GM19463 (cell line): Measurements from ENCODE around the gene TSSK2.
"Not testable (repeated sequence)": the region's sequence is repeated elsewhere in the genome, so short reads cannot be mapped to it uniquely, and the experiment has no call there.

Source experiments
- ATAC-seq: cut with Tn5 transposase; IDR thresholded peaks from one replicate; pipeline ENCODE4 v1.9.1; 2021; ENCODE audit warnings: mild to moderate bottlenecking, moderate library complexity; ENCODE audit not compliant: unreplicated experiment

TSSK2 gene

GRCh38 chr22:19138217-19139000, 7.3 kb downstream of the TSSK2 start:
- no peak for ATAC-seq

DNA sequence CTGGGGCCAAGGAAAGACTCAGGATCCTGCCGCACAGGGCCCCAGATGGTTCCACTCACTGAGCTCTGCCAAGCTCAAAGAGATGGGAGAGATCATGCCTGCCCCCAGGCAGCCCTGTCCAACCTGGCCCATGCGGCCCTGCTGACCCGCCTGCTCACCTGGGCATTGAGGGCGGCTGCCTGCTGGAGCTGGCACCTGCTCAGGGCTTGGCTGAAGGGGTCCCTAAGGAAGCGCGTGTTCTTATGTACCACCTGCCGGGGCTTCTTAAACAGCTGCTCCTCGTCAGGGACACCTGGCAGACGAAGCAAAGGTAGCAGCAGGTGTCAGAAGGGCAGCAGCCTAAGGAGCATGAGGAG, 7.9 kb downstream of the TSSK2 start:
- no peak for ATAC-seq

DNA sequence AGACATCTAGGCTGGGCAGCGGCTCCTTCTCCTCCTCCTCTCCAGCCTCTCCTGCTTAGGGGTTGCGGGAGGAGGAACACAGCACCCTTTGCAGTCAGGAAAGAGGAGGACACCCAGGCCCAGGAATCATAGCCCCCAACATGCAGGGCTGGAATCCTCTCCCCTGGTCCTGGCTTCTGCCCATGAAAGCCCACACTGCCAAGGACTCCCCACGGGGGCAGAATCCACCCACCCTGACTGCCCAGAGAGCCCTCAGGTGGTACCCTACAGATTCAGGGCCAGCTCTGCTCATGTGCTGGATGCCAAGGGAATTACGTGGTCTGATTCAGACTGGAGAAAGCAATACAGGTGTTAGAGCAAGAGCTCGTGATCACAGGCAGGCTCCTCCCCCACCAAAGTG, 8.9 kb downstream of the TSSK2 start:
- ATAC-seq: no peak

GRCh38 chr22:19142394-19142793, 11.3 kb downstream of the TSSK2 start:
- ATAC-seq: no peak

DNA sequence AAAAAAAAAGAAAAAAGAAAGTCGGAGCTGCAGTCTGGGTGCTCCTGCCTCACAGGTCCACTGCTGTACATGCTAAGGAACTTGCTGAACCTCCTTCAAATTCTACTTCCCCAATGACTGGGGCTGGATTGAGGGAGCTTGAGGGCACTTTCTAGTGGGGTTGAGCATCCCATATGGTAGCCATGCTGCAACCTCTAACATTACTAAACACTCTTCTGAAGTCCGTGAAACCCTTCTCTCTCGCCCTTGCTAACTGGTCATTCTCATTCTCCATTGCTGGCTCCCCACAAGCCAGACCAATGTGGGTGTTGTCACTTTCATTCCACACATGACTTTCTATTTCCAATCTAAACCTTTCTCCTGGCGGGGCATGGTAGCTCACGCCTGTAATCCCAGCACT, 12.1 kb downstream of the TSSK2 start:
- ATAC-seq: no peak

DNA sequence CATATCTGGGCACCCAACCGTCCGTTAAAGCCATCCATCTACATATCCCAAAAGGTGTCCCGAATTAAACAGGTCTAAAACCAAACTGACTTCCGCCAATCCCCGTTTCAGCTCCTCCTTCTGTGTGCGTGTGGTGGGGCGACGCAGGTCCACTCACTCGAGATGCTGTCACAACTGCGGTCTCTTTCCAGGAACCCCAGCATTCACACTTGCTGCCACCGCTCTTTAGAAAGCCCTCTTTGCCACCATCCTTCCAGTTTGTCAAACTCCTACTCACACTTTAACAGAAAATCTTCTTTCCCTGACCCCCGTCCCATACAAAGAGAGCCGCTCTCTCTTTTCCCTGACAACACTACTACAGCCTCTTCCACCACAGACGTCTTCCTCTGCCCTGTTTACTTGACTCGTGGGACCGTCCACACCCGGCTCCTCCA, 12.9 kb downstream of the TSSK2 start:
- no peak for ATAC-seq

- no peak for ATAC-seq
Observed at GRCh38 chr22:19146215-19146968, 15.3 kb downstream of the TSSK2 start.

DNA sequence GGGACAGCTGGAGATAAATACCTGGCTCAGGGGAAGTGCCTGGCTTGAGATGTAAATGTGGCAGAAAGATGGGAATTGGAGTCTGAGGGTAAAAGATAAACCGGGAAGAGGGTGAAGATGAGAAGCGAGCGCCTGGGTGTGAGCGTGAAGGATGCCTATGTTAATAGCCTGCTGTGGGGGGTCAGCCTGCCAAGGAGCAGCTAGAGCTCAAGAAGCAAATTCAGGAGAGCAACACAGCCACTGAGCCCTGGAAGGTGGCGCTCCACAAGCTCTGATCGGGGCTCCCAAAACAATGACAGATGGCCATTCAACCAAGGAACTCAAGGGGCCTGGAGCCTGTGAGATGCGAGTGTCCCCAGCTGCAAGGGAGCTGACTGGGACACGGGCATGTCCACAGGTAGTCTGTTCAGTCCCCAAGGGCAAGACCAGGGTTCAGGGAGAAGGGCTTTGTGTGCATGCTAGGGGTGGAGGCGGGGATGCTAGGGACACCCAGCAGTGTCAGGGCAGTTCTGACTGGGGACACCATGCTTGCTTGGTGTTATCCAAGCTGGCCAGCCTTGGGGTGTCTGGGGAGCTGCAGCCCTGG, 16.2 kb downstream of the TSSK2 start:
- ATAC-seq: no peak

GRCh38 chr22:19148417-19149046, 17.4 kb downstream of the TSSK2 start:
- ATAC-seq: no peak

DNA sequence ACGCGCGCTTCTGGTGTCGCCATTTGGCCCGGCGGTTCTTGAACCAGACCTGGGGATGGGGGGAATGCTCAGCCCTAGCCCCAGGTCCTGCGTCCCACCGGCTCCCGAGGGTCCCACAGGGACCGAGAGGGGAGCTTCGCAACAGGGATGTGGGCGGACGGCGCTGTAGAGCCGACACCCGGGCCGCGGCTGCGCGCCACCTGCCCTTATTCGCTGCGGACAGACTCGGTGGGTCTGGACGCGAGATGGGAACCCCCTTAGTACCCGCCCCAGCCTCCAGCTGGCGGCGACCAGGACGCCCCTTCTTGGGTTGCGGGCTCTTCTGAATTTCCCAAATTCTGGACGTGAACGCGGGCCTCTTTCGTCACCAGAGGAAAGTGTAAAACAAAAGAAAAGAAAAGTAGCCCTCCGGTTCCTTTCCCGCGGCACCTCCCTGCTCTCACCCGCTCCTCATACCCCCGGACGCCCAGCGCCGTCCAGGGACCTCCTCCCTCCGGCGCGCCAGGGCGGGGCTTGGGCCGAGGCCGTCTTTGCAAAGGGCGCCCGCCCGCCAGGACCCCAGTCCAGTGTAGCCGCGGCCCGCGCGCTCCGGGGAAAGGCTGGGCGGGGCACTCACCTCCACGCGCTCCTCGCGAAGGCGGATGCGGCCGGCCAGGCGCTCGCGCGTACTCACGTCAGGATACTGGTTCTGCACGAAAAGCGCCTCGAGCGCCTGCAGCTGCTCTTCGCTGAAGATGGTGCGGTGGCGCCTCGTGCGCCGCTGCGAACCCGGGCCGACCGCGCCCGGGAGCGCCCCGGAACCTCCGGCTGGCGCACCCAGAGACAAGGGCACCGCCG, 18.2 kb downstream of the TSSK2 start:
- no peak for ATAC-seq

GRCh38 chr22:19149991-19150390, 18.9 kb downstream of the TSSK2 start, which contains the start of gene GSC2:
TSS of gene GSC2 (minus strand) at chr22:19150292. CDS start at chr22:19150283, 9 bp downstream.
- no peak for ATAC-seq

- ATAC-seq: no peak
Observed at GRCh38 chr22:19150482-19151328, 19.6 kb downstream of the TSSK2 start.

GRCh38 chr22:19151329-19152191, 20.5 kb downstream of the TSSK2 start:
- ATAC-seq: no peak

DNA sequence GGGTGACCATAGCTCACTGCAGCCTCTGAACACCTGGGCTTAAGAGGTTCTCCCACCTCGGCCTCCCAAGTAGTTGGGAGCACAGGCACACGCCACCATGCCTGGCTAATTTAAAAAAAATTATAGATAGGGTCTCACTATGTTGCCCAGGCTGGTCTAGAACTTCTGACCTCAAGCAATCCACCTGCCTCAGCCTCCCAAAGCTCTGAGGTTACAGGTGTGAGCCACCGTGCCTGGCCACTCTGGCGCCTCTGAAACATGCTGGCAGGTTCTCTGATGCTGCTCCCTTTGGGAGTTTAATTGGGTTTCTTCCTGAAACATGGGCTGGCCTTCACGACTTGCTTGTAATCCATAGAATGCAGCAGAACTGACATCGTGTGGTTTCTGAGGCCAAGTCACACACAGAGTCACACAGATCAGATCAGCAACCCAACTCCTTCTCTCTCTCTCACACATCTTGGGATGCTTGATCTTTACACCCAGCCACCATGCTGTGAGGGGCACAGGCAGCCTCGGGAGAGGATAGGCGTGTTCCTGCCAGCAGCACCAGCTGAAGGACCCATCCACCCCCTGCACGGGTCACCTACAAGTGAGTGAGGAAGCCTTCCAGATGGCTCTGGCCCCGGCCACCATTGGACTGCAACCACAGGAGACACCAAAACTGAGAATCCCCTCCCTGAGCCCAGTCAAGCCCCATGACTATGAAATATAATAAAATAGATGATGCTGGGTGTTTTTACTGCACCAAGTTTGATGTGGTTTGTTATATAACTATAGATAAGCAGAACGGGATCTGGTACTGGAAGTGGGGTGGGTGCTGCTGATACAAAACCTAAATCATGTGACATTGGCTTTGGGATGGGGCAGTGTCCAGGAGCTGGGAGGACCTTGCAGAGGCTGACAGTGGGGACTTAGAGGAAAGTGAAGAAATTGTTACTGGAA, 22.1 kb downstream of the TSSK2 start:
- ATAC-seq: no peak

DNA sequence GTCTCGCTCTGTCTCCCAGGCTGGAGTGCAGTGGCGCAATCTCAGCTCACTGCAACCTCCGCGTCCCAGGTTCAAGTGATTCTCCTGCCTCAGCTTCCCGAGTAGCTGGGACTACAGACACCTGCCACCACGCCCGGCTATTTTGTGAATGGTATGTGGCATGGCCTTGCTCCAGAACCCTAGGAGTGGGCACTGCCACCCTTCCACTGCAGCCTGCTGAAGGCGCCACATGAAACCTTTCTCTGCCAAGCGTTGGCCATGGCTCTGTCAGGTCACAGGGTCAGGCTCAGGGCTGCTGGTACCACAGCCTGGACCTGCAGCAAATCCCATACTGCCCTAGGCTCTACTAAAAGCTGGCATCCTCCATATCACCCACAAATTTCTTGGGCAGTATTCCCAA, 25.0 kb downstream of the TSSK2 start:
- not testable (repeated sequence) for ATAC-seq

DNA sequence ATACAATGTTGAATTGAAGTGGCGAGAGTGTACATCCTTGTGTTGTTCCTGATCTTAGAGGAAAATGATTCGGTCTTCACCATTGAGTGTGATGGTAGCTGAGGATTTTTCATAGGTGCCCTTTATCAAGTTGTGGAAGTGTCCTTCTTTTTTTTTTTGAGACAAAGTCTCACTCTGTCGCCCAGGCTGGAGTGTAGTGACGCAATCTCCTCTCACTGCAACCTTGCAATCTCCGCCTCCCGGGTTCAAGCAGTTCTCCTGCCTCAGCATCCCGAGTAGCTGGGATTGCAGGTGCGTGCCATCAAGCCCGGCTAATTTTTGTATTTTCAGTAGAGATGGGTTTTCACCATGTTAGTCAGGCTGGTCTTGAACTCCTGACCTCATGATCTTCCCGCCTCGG, 27.5 kb downstream of the TSSK2 start:
- ATAC-seq: not testable (repeated sequence)

GRCh38 chr22:19164425-19164824, 33.3 kb downstream of the TSSK2 start:
- ATAC-seq: no peak

GRCh38 chr22:19166421-19166820, 35.3 kb downstream of the TSSK2 start:
- ATAC-seq: no peak
